HEK293T (cell line): Measurements from ENCODE around the gene STK38L.
A peak's percentile ranks its signal among the peaks of the same experiment; 100 is the strongest.

ENCODE experiments used
- CTCF ChIA-PET: fragments of 350-600 bp; formaldehyde crosslinking; extraction: SDS; loops from one replicate; lab custom pipeline; 2021; ENCODE audit warnings: antibody characterized with exemption, inconsistent platforms; lab: Yijun Ruan, JAX
- POLR2A ChIA-PET: fragments of 350-600 bp; formaldehyde crosslinking; extraction: SDS; loops from one replicate; lab custom pipeline; 2020; ENCODE audit warnings: antibody characterized with exemption, inconsistent platforms; lab: Yijun Ruan, JAX
- DNase-seq: peaks from one replicate; pipeline ENCODE4 v3.0.0; 2012; ENCODE audit warnings: mixed read lengths; ENCODE audit errors: extremely low spot score
- ARNT ChIP-seq: fragments of 450-650 bp; IDR thresholded peaks from 2 replicates; pipeline ENCODE4 v1.6.1; 2017; ENCODE audit warnings: mild to moderate bottlenecking
- BHLHE40 ChIP-seq: fragments of 450-650 bp; IDR thresholded peaks from 2 replicates; pipeline ENCODE4 v1.6.1; 2016; ENCODE audit warnings: mild to moderate bottlenecking, moderate library complexity, borderline replicate concordance
- CTBP1 ChIP-seq: fragments of 450-650 bp; IDR thresholded peaks from 2 replicates; pipeline ENCODE4 v1.6.1; 2016; ENCODE audit warnings: borderline replicate concordance
- ELF4 ChIP-seq: fragments of 450-650 bp; IDR thresholded peaks from 2 replicates; pipeline ENCODE4 v1.6.1; 2017; ENCODE audit warnings: antibody characterized with exemption
- FOXA1 ChIP-seq: fragments of 450-650 bp; IDR thresholded peaks from 2 replicates; pipeline ENCODE4 v1.6.1; 2016; ENCODE audit warnings: mild to moderate bottlenecking
- FOXK2 ChIP-seq: fragments of 450-650 bp; IDR thresholded peaks from 2 replicates; pipeline ENCODE4 v1.6.1; 2016; ENCODE audit warnings: mild to moderate bottlenecking
- FOXM1 ChIP-seq: fragments of 450-650 bp; IDR thresholded peaks from 2 replicates; pipeline ENCODE4 v1.6.1; 2017; ENCODE audit warnings: mild to moderate bottlenecking, borderline replicate concordance
- HDGF ChIP-seq: fragments of 450-650 bp; IDR thresholded peaks from 2 replicates; pipeline ENCODE4 v1.6.1; 2017; ENCODE audit warnings: antibody characterized with exemption, borderline replicate concordance
- L3MBTL2 ChIP-seq: fragments of 450-650 bp; conservative IDR thresholded peaks from 2 replicates; pipeline ENCODE4 v1.6.1; 2016; ENCODE audit warnings: mild to moderate bottlenecking
- LEF1 ChIP-seq: fragments of 450-650 bp; IDR thresholded peaks from 2 replicates; pipeline ENCODE4 v1.6.1; 2017; ENCODE audit warnings: mild to moderate bottlenecking, borderline replicate concordance
- NFRKB ChIP-seq: fragments of 450-650 bp; IDR thresholded peaks from 2 replicates; pipeline ENCODE4 v1.6.1; 2016; ENCODE audit warnings: mild to moderate bottlenecking, moderate library complexity
- SP1 ChIP-seq: fragments of 450-650 bp; IDR thresholded peaks from 2 replicates; pipeline ENCODE4 v1.6.1; 2017
- SUZ12 ChIP-seq: fragments of 450-650 bp; IDR thresholded peaks from 2 replicates; pipeline ENCODE4 v1.6.1; 2016; ENCODE audit warnings: mild to moderate bottlenecking
- TARDBP ChIP-seq: fragments of 450-650 bp; IDR thresholded peaks from 2 replicates; pipeline ENCODE4 v1.6.1; 2016
- ZNF384 ChIP-seq: fragments of 450-650 bp; IDR thresholded peaks from 2 replicates; pipeline ENCODE4 v1.6.1; 2016
- TF ChIP-seq, protein P1 (sequence below): fragments of 450-650 bp; IDR thresholded peaks from 2 replicates; pipeline ENCODE4 v1.6.1; 2016

The STK38L gene

DNA sequence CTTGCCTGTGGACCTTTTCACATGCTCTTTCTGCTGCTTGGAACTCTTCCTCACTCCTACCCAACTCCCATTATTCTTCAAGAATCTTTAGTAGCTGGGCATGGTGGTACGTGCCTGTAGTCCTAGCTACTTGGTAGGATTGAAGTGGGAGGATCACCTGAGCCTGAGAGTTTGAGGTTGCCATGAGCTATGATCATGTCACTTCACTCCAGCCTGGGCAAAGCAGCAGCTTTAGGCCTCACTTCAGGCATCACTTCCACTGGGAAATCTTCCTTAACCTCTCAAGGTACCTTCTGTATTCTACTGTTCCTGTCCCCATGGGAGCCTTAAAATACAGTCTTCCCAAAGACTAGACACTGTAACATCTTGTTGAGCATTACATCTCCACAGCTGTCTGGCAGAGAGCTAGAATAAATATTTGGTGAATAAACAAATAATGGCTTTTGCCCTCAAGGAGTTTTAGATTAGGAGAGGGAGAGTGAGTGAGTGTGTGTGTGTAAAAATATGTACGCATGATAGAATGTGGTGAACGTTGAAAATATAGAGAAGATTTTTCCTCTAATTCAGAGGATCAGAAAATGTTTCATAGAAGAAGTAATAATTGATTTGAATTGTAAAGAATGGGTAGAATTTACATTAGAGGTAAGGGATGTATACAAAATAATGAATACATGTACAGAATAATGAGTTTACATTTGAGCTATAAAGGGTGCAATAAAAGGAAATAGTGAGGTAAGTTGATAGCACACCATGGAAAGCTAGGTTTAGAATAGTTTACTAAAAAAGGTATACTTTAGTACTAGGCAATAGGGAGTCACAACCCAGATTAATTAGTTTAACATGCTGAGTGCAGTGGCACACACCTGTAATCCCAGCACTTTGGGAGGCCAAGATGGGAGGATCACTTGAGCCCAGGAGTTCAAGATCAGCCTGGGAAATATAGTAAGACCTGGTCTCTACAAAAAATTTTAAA, 59.3 kb downstream of the STK38L start:
- ChIA-PET CTCF (interaction anchor here (0.6 kb wide), 1 partner anchor 14 kb away, joined by 3 read pairs; no protein-coding TSS in a partner anchor), POLR2A (no interaction called here)
- no peak for TF ChIP-seq ARNT
- TF ChIP-seq BHLHE40: no peak
- TF ChIP-seq, protein P1, sequence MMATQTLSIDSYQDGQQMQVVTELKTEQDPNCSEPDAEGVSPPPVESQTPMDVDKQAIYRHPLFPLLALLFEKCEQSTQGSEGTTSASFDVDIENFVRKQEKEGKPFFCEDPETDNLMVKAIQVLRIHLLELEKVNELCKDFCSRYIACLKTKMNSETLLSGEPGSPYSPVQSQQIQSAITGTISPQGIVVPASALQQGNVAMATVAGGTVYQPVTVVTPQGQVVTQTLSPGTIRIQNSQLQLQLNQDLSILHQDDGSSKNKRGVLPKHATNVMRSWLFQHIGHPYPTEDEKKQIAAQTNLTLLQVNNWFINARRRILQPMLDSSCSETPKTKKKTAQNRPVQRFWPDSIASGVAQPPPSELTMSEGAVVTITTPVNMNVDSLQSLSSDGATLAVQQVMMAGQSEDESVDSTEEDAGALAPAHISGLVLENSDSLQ: no peak
- no peak for TF ChIP-seq TARDBP
- no peak for TF ChIP-seq SP1
- TF ChIP-seq CTBP1: no peak
- no peak for TF ChIP-seq FOXA1
- TF ChIP-seq L3MBTL2: no peak
- TF ChIP-seq ZNF384: no peak
- DNase-seq: no peak

DNA sequence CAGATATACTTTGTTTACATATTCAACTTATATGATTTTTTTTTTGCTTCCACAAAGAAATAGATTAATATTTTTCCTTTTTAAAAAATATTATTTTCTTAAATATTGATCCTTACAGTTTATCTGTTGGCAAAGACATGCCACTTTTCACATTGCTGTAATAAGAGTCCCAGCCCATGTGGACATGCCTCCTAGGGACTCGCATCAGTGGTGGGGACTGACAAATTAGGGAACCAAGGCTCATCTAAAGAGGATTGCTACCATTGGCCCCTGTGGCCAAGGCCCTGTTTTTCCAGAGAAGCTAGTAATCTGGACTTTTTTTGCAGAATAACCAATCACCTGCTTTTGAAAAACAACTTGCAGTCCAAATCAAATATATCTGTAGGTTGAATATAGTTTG, 60.8 kb downstream of the STK38L start:
- POLR2A ChIA-PET: no interaction called here
- DNase-seq: no peak
- CTCF ChIA-PET: interaction anchor here (0.5 to 2.4 kb wide), 3 partner anchors 10 to 290 kb away, joined by 3 to 10 read pairs (median 5); partner anchors contain the start of gene TM7SF3
- TF ChIP-seq FOXK2 (no peak), ZNF384 (no peak), SUZ12 (no peak), FOXM1 (no peak), LEF1 (no peak), L3MBTL2 (no peak), CTBP1 (no peak), FOXA1 (no peak), SP1 (no peak), HDGF (no peak), ARNT (no peak)

DNA sequence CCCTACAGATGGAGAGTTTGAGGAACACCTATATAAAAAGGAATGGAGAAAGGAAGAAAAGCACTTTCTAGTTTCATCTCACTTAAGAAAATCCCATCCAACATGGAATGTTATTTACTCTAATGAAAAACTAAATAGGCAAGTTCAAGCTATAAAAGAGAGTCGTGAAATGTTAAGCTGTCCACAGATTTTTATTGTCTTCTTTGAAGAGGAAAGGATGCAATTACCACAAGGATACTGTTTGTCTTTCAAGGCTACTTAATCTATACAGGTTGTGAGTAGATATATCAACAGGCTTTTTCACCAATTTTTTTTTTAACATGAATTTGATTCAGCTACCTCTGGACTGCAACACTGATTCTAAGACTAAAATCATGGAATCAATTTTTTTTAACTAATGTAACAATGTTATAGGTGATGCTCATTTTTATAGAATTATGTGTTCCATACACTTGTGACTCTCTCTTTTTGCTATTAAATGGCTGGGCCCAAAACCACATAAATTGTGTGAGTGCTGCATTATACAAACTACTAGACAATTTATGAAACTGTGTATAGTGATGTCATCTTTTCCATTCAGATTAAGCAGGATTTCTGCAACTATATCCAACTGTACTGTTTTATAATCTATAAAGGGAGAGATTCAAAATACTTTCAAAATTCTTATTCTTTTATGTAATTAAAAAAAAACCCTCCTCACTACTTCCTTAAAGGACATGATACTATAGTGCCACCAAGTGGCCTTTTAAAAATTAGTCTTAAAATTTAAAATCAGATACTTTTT, 61.8 kb downstream of the STK38L start:
- POLR2A ChIA-PET: no interaction called here
- no peak for TF ChIP-seq SUZ12
- peak; percentile 61; the same call in 1 of the 2 replicates for TF ChIP-seq ZNF384
- CTCF ChIA-PET: interaction anchor here (0.6 to 2.4 kb wide), 15 partner anchors 9 to 1896 kb away, joined by 3 to 10 read pairs (median 3); partner anchors contain the start of genes STK38L and TM7SF3
- no peak for DNase-seq

DNA sequence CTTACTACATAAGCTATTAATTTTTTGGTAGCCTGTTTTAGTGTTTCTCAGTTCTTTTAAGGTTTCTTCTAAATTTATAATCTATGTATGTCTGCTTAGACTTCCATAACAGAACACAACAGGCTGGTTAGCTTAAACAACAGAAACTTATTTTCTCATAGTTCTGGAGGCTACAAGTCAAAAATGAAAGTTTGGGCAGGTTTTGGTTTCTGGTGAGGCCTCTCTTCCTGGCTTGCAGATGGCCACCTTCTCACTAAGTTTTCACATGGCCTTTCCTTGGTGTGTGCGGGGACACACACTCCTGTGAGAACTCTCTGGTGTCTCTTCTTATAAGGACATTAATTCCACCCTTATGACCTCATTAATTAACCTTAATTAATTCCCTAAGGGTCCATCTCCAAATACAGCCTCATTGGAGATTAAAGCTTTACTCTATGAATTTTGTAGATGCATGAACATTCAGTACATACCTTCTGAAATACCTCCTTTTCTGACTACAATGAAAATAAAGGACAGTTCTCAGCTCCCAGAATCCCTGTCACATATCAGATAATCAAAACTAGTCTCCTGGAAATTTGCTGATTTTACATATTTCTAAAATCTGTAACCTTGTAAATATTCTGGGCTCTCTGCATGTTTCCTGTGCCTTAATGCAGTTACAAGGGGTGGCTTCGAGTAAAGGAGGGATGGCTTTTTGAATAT, 65.4 kb downstream of the STK38L start:
- no peak for DNase-seq
- ChIA-PET POLR2A (no interaction called here), CTCF (no interaction called here)
- TF ChIP-seq ELF4 (no peak), ZNF384 (no peak)

DNA sequence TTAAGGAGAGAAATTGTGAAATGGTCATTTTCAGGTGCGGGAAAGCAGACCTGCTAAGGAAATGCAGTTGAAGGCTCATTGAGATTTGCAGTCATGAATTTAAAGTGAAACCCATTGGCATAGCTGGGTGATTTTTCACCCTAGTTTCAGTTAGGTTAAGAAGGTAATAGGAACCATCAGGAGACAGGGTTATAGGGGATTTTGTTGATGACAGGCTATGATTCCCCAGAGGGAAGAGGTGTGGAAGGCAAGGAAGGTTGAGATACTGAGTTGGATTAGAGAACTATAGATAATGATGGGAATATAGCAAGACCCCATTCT, 65.9 kb downstream of the STK38L start:
- CTCF ChIA-PET: no interaction called here
- POLR2A ChIA-PET: no interaction called here
- TF ChIP-seq SP1 (no peak), SUZ12 (no peak), NFRKB (no peak), LEF1 (no peak), FOXK2 (no peak), L3MBTL2 (no peak), ARNT (no peak), ZNF384 (no peak), TARDBP (no peak)
- TF ChIP-seq, protein P1: no peak
- no peak for DNase-seq

DNA sequence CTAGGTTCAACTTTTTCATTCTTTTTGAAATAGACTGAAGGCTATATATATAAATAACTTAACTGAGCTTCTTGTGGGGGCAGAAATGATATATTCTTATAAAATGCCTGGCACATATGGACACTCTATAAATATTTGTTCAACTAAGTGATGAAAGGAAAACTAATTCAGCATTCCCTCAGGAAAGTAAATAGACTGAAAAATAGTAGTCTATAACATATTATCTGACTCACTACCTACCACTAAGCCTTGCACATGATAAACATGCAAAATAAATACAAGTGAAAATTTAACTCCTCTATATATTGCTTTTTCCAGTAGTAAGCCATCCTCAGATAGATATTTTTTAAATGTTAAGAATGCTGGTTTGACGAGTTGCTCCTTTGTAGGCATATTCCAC, 72.9 kb downstream of the STK38L start:
- TF ChIP-seq L3MBTL2 (no peak), TARDBP (no peak), LEF1 (no peak), HDGF (no peak), FOXM1 (no peak), ZNF384 (no peak)
- TF ChIP-seq, protein P1: no peak
- CTCF ChIA-PET: no interaction called here
- POLR2A ChIA-PET: no interaction called here
- DNase-seq: no peak
